ENCODE measurements around the gene SMARCD3.

Gene SMARCD3

GRCh38 chr7:151248346-151249033 is at the start of gene SMARCD3:
SMARCD3 (minus strand) TSS chr7:151248694; CDS start chr7:151248562, 132 bp downstream.
- no peak for DNase-seq

GRCh38 chr7:151296202-151296992 is 47.9 kb upstream of the SMARCD3 start:
- no peak for DNase-seq

- no peak for DNase-seq
These were observed 44.4 kb upstream of the SMARCD3 start for GRCh38 chr7:151292850-151293249.

GRCh38 chr7:151291206-151291605 is 42.7 kb upstream of the SMARCD3 start:
- no peak for DNase-seq

- DNase-seq: no peak
These were observed 41.9 kb upstream of the SMARCD3 start for GRCh38 chr7:151290355-151290760.

- no peak for DNase-seq
These were observed 41.4 kb upstream of the SMARCD3 start for GRCh38 chr7:151289891-151290290.

GRCh38 chr7:151286148-151286547 is 37.7 kb upstream of the SMARCD3 start:
- no peak for DNase-seq

GRCh38 chr7:151283302-151283701 is 34.8 kb upstream of the SMARCD3 start:
- no peak for DNase-seq

- no peak for DNase-seq
These were observed 33.6 kb upstream of the SMARCD3 start for GRCh38 chr7:151282111-151282510.

- no peak for DNase-seq
These were observed 33.2 kb upstream of the SMARCD3 start for GRCh38 chr7:151281686-151282085.

- DNase-seq: no peak
These were observed 32.0 kb upstream of the SMARCD3 start for GRCh38 chr7:151280388-151281019.

- no peak for DNase-seq
These were observed 31.4 kb upstream of the SMARCD3 start for GRCh38 chr7:151279868-151280267.

GRCh38 chr7:151278949-151279348 is 30.5 kb upstream of the SMARCD3 start:
- DNase-seq: no peak

- DNase-seq: no peak
These were observed 29.1 kb upstream of the SMARCD3 start for GRCh38 chr7:151277631-151278030.

- DNase-seq: no peak
These were observed 28.4 kb upstream of the SMARCD3 start for GRCh38 chr7:151276666-151277590.

GRCh38 chr7:151275813-151276577 is 27.5 kb upstream of the SMARCD3 start:
- DNase-seq: no peak

GRCh38 chr7:151274936-151275812 is 26.7 kb upstream of the SMARCD3 start:
- no peak for DNase-seq

GRCh38 chr7:151274396-151274795 is 25.9 kb upstream of the SMARCD3 start:
- DNase-seq: no peak

GRCh38 chr7:151273651-151274390 is 25.3 kb upstream of the SMARCD3 start:
- DNase-seq: no peak

GRCh38 chr7:151272877-151273276 is 24.4 kb upstream of the SMARCD3 start:
- no peak for DNase-seq
